ENCODE measurements around the gene SLC50A1. TPM values are rescaled to one million over a fixed set of nuclear protein-coding genes. Genes with fewer than 3 reads are reported as not detected.

Gene SLC50A1
- total and polyA plus RNA-seq, 4 donors: 12.7 to 23.3 (median 18.2) TPM

- Histone ChIP-seq H3K27me3 (ENCODE audit: control insufficient read depth in 4 of 4, insufficient read depth in 4 of 4, low read length in 3 of 4) (peaks cover 0 to 3% (median 0%) of the 10 kb centered on the region in 4 donors), H3K36me3 (ENCODE audit: control insufficient read depth in 4 of 4, insufficient read depth in 3 of 4, low read depth in 1 of 4, low read length in 3 of 4) (no peaks in the 10 kb centered on the region), H3K4me1 (ENCODE audit: control insufficient read depth in 4 of 4, insufficient read depth in 4 of 4, low read length in 3 of 4) (no peaks in the 10 kb centered on the region), H3K27ac (ENCODE audit: low read depth in 1 of 2, low read length in 2 of 2) (no peak overlapping the region), H3K4me3 (ENCODE audit: low read depth in 1 of 3, low read length in 3 of 3) (no peak overlapping the region), H3K9me3 (ENCODE audit: control insufficient read depth in 4 of 4, low read length in 3 of 4) (no peaks in the 10 kb centered on the region), H3K9ac (ENCODE audit: low read depth in 1 of 2, low read length in 2 of 2) (no peak overlapping the region)
- no peak for TF ChIP-seq HNF4G (IDR thresholded peaks at IDR 0.05)
- TF ChIP-seq HNF4A (conservative IDR thresholded peaks at IDR 0.05): peak; percentile 20 to 83
- peak; percentile 98 for TF ChIP-seq NR2F2 (IDR thresholded peaks at IDR 0.05)
- TF ChIP-seq GABPA (IDR thresholded peaks at IDR 0.05 in 1 of 2, conservative IDR thresholded peaks at IDR 0.05 in 1 of 2): no peak
- no peak for TF ChIP-seq ATF3 (IDR thresholded peaks at IDR 0.05)
- no peak for TF ChIP-seq JUND (IDR thresholded peaks at IDR 0.05)
- no peak for TF ChIP-seq RAD21 (IDR thresholded peaks at IDR 0.05)
- TF ChIP-seq, protein P1, sequence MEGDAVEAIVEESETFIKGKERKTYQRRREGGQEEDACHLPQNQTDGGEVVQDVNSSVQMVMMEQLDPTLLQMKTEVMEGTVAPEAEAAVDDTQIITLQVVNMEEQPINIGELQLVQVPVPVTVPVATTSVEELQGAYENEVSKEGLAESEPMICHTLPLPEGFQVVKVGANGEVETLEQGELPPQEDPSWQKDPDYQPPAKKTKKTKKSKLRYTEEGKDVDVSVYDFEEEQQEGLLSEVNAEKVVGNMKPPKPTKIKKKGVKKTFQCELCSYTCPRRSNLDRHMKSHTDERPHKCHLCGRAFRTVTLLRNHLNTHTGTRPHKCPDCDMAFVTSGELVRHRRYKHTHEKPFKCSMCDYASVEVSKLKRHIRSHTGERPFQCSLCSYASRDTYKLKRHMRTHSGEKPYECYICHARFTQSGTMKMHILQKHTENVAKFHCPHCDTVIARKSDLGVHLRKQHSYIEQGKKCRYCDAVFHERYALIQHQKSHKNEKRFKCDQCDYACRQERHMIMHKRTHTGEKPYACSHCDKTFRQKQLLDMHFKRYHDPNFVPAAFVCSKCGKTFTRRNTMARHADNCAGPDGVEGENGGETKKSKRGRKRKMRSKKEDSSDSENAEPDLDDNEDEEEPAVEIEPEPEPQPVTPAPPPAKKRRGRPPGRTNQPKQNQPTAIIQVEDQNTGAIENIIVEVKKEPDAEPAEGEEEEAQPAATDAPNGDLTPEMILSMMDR (IDR thresholded peaks at IDR 0.05; ENCODE audit: low read depth, low read length, missing input control): no peak
- TF ChIP-seq REST (IDR thresholded peaks at IDR 0.05): no peak
- TF ChIP-seq RXRA (IDR thresholded peaks at IDR 0.05): peak; percentile 49 to 79
- TF ChIP-seq ZBTB33 (IDR thresholded peaks at IDR 0.05): no peak
- no peak for TF ChIP-seq FOXA1 (IDR thresholded peaks at IDR 0.05)
- TF ChIP-seq, protein P2, sequence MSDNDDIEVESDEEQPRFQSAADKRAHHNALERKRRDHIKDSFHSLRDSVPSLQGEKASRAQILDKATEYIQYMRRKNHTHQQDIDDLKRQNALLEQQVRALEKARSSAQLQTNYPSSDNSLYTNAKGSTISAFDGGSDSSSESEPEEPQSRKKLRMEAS (IDR thresholded peaks at IDR 0.05): no peak
- no peak for TF ChIP-seq YY1 (IDR thresholded peaks at IDR 0.05)
- no peak for TF ChIP-seq EGR1 (IDR thresholded peaks at IDR 0.05; ENCODE audit: low read depth in 2 of 2)
- TF ChIP-seq SP1 (IDR thresholded peaks at IDR 0.05): no peak
- TF ChIP-seq FOXA2 (IDR thresholded peaks at IDR 0.05): no peak
- no peak for TF ChIP-seq TAF1 (conservative IDR thresholded peaks at IDR 0.05)
- peak; percentile 46 for DNase-seq (ENCODE audit: low spot score)
- 68% methylated on average over 30 of the region's 30 CpGs for WGBS
These were observed 42.9 kb downstream of the SLC50A1 start for GRCh38 chr1:155178441-155179111.

Data from liver (tissue), 9 donors.